ENCODE results near the gene DPRX. TPM values are rescaled to one million over a fixed set of nuclear protein-coding genes. Genes with fewer than 3 reads are reported as not detected.

Gene DPRX
- total RNA-seq, 2 donors from 2014 or later, result not detected

DNA sequence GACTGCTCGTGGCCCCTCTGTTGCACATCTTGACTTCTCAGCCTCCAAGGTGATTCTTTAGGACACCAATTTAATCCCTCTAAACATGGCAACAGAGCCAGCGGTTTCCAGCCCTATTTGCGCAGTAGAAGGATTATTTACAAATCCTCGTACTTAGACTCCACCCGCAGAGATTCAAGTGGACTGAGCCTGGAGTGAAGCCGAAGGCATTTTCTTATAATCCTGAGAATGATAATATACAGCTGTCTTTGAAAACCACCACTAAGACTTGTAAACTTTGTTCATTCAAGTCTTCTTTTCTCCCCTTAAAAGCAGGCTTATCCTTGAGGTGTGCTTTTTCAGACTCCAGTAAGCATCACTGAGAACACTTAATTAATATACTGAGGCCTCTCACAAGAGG lies 4.8 kb upstream of the DPRX start:
- Mint-ChIP-seq H3K9me3 (no peaks in the 10 kb centered on the region), H3K27ac (no peak overlapping the region), H3K27me3 (ENCODE audit: insufficient read depth) (no peaks in the 10 kb centered on the region), H3K36me3 (ENCODE audit: low read depth) (no peaks in the 10 kb centered on the region), H3K4me1 (peaks cover 8% of the 10 kb centered on the region), H3K4me3 (no peak overlapping the region)
- H3K9me3 ChIP-seq (ENCODE audit: control insufficient read depth, low read length), result no peaks in the 10 kb centered on the region
- TF ChIP-seq, protein P1, sequence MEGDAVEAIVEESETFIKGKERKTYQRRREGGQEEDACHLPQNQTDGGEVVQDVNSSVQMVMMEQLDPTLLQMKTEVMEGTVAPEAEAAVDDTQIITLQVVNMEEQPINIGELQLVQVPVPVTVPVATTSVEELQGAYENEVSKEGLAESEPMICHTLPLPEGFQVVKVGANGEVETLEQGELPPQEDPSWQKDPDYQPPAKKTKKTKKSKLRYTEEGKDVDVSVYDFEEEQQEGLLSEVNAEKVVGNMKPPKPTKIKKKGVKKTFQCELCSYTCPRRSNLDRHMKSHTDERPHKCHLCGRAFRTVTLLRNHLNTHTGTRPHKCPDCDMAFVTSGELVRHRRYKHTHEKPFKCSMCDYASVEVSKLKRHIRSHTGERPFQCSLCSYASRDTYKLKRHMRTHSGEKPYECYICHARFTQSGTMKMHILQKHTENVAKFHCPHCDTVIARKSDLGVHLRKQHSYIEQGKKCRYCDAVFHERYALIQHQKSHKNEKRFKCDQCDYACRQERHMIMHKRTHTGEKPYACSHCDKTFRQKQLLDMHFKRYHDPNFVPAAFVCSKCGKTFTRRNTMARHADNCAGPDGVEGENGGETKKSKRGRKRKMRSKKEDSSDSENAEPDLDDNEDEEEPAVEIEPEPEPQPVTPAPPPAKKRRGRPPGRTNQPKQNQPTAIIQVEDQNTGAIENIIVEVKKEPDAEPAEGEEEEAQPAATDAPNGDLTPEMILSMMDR (conservative IDR thresholded peaks at IDR 0.05), result no peak
- H3K27me3 ChIP-seq (ENCODE audit: control insufficient read depth, insufficient read depth, low read length, poor library complexity, severe bottlenecking), result no peaks in the 10 kb centered on the region
- H3K4me1 ChIP-seq (ENCODE audit: control insufficient read depth, insufficient read depth, low read length), result no peaks in the 10 kb centered on the region
- H3K36me3 ChIP-seq (ENCODE audit: control insufficient read depth, insufficient read depth, low read length), result no peaks in the 10 kb centered on the region
- WGBS, 2 experiments (ENCODE audit: insufficient coverage in 1 of 2, insufficient read length in 1 of 2), result 95 to 98% methylated on average over 6 of the region's 6 CpGs
- H3K27ac ChIP-seq (ENCODE audit: low read depth, low read length), result no peak overlapping the region
- no peak for DNase-seq
- no peak overlapping the region for H3K9ac ChIP-seq (ENCODE audit: extremely low read depth, low read length, poor library complexity, severe bottlenecking)
- no peak overlapping the region for H3K4me3 ChIP-seq (ENCODE audit: low read length)

DNA sequence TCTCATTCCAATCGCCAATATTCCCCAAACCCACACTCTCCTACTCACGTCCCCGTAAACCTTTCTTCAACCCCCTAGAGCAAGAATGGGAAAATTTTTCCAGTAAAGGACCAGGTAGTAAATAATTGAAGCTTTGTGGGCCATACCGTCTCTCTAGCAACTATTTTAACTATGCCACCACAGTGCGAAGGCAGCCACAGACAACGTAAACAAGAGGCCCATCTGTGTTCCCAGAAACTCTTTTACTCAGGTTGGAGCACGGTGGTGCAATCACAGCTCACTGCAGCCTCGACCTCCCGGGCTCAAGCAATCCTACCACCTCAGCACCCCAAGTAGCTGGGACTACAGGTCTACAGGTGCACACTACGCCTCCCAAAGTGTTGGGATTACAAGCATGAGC lies 3.0 kb downstream of the DPRX start:
- Mint-ChIP-seq H3K27me3 (ENCODE audit: insufficient read depth) (no peaks in the 10 kb centered on the region), H3K36me3 (ENCODE audit: low read depth) (no peaks in the 10 kb centered on the region), H3K4me1 (peaks cover 3% of the 10 kb centered on the region), H3K4me3 (no peak overlapping the region), H3K27ac (no peak overlapping the region), H3K9me3 (no peaks in the 10 kb centered on the region)
- H3K4me3 ChIP-seq (ENCODE audit: low read length), result no peak overlapping the region
- H3K9ac ChIP-seq (ENCODE audit: extremely low read depth, low read length, poor library complexity, severe bottlenecking), result no peak overlapping the region
- no peaks in the 10 kb centered on the region for H3K27me3 ChIP-seq (ENCODE audit: control insufficient read depth, insufficient read depth, low read length, poor library complexity, severe bottlenecking)
- no peaks in the 10 kb centered on the region for H3K4me1 ChIP-seq (ENCODE audit: control insufficient read depth, insufficient read depth, low read length)
- no peaks in the 10 kb centered on the region for H3K36me3 ChIP-seq (ENCODE audit: control insufficient read depth, insufficient read depth, low read length)
- H3K27ac ChIP-seq (ENCODE audit: low read depth, low read length), result no peak overlapping the region
- TF ChIP-seq, protein P1 (conservative IDR thresholded peaks at IDR 0.05), result no peak
- peak; percentile 40 for DNase-seq
- H3K9me3 ChIP-seq (ENCODE audit: control insufficient read depth, low read length), result no peaks in the 10 kb centered on the region
- 93% methylated on average over 8 to 10 of the region's 10 CpGs for WGBS, 2 experiments (ENCODE audit: insufficient coverage in 1 of 2, insufficient read length in 1 of 2)

DNA sequence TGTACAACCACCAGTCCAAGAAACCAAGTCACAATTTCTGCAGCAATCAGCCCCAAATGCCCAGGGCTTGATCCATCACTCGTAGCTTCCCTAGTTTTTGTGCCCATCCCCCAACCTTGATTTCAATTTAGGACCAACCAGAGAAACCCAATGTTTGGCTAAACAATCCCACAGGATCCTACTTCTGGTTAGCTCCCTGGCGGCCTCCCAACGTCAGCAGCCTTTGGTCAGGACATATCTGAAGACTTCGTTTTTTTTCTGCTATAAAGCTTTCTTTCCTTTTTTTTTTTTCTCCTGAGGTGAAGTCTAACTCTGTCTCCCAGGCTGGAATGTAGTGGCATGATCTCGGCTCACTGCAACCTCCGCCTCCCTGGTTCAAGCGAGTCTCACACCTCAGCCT lies 7.7 kb downstream of the DPRX start:
- Histone ChIP-seq H3K9ac (ENCODE audit: extremely low read depth, low read length, poor library complexity, severe bottlenecking) (no peak overlapping the region), H3K9me3 (ENCODE audit: control insufficient read depth, low read length) (no peaks in the 10 kb centered on the region), H3K36me3 (ENCODE audit: control insufficient read depth, insufficient read depth, low read length) (no peaks in the 10 kb centered on the region), H3K4me3 (ENCODE audit: low read length) (no peak overlapping the region), H3K27ac (ENCODE audit: low read depth, low read length) (no peak overlapping the region), H3K27me3 (ENCODE audit: control insufficient read depth, insufficient read depth, low read length, poor library complexity, severe bottlenecking) (no peaks in the 10 kb centered on the region), H3K4me1 (ENCODE audit: control insufficient read depth, insufficient read depth, low read length) (no peaks in the 10 kb centered on the region)
- H3K36me3 Mint-ChIP-seq (ENCODE audit: low read depth), result no peaks in the 10 kb centered on the region
- DNase-seq, result no peak
- H3K27ac Mint-ChIP-seq, result no peak overlapping the region
- no peaks in the 10 kb centered on the region for H3K27me3 Mint-ChIP-seq (ENCODE audit: insufficient read depth)
- H3K4me1 Mint-ChIP-seq, result peaks cover 25% of the 10 kb centered on the region
- TF ChIP-seq, protein P1 (conservative IDR thresholded peaks at IDR 0.05), result no peak
- H3K9me3 Mint-ChIP-seq, result peaks cover 2% of the 10 kb centered on the region
- H3K4me3 Mint-ChIP-seq, result no peak overlapping the region
- 92 to 97% methylated on average over 7 of the region's 7 CpGs for WGBS, 2 experiments (ENCODE audit: insufficient coverage in 1 of 2, insufficient read length in 1 of 2)

Data from endodermal cell (in vitro differentiated cells).